Measurements from ENCODE around the gene LDAF1.

Gene LDAF1

GRCh38 chr16:21227866-21228265 is 69.4 kb downstream of the LDAF1 start:
- H3K27ac ChIP-seq = no peak overlapping the region
- no peak for DNase-seq (ENCODE audit: low read depth, low spot score)

GRCh38 chr16:21228361-21228872 is 69.9 kb downstream of the LDAF1 start:
- H3K27ac ChIP-seq = no peak overlapping the region
- DNase-seq (ENCODE audit: low read depth, low spot score) = no peak

Measured in epithelial cell of prostate (primary cell).